GM10248 (cell line): ENCODE data around the gene PRKAR1B.

Experiments
- CTCF ChIA-PET: fragments of 300-600 bp; sonication (Branson Sonifier 250); formaldehyde crosslinking; extraction: SDS; loops from one replicate; lab custom pipeline; 2021; ENCODE audit warnings: antibody characterized with exemption; lab: Yijun Ruan, JAX
- POLR2A ChIA-PET: fragments of 350-650 bp; sonication (Branson Sonifier 250); formaldehyde crosslinking; extraction: SDS; loops from one replicate; lab custom pipeline; 2020; ENCODE audit warnings: antibody characterized with exemption; lab: Yijun Ruan, JAX
- DNase-seq: peaks from one replicate; pipeline ENCODE4 v3.0.0; 2012; ENCODE audit errors: extremely low spot score
- CTCF ChIP-seq: IDR thresholded peaks from 2 replicates; pipeline ENCODE4 v1.5.1; 2012; ENCODE audit warnings: mild to moderate bottlenecking, low read depth; ENCODE audit errors: extremely low read depth, missing control alignments, control extremely low read depth

Gene PRKAR1B

DNA sequence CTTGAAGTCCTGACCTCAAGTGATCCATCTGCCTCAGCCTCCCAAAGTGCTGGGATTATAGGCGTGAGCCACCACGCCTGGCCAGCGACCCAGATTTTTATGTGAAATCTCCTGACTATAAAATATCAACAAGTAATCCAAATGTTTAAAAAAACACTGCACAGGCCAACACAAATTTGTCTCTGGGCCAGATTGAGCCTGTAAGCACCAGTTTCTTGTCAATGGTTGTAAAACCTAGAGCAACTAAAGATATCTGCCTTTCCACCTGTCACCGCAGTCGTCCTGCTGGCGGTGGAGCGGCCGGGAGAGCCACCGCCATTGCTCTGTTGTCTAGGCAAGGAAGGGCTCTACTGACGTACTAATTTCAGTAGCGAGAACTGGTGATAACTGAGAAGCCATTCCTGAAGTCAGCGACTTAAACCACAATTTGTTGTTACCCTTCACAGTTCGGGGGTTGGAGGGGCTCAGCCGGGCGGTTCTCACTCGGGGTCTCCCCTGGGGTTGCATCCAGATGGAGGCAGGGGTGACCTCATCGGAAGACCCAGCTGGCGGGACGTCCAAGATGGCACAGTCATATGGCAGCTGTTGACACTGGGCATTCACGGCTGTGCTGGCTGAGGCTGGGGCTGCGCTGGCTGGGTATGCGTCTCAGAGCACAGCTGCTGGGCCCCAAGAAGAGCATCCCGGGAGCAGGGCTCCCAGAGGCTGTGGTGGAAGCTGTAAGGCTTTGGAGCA is 152.3 kb downstream of the PRKAR1B start:
- ChIA-PET POLR2A (no interaction called here), CTCF (no interaction called here)
- no peak for TF ChIP-seq CTCF

GRCh38 chr7:573933-574381 is 153.1 kb downstream of the PRKAR1B start:
- POLR2A ChIA-PET = no interaction called here
- CTCF ChIA-PET = no interaction called here
- no peak for DNase-seq
- no peak for TF ChIP-seq CTCF

More for the DNA sequence above, 152.3 kb downstream of the PRKAR1B start:
- DNase-seq = no peak

DNA sequence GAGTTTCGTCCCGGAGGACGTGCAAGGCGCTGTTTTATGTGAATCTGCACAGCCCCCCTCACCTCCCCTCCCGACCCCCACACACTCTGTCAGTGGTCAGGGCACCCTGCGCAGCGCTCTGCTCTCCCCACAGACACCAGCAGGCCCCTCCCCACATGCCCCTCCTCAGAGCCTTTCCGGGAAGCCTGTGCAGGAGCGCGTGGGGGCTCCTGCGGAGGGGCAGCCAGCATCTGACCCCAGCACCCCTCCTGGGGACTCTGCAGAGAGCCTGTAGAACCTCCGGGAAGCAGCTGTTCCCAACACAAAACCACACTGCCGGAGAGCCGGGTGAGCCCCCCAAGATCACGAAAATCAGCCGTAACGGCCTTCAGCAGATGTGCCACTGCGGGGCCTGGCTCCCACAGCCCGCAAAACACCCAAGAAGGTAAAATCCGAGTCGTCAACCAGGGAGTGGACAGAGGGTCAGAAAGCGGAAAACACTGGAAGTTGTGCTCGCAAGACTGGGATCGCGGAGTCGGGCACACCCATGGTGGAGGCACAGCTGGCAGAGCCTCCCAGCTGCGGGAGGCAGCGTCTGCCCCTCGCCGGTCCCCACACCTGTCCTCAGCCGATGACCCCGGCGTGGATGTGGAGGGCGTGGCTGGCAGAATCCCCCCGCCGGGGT is 153.7 kb downstream of the PRKAR1B start:
- POLR2A ChIA-PET = no interaction called here
- CTCF ChIA-PET = no interaction called here
- no peak for TF ChIP-seq CTCF
- no peak for DNase-seq

- POLR2A ChIA-PET = no interaction called here
- CTCF ChIA-PET = no interaction called here
- DNase-seq = no peak
These were observed 154.4 kb downstream of the PRKAR1B start for GRCh38 chr7:572416-573268.

DNA sequence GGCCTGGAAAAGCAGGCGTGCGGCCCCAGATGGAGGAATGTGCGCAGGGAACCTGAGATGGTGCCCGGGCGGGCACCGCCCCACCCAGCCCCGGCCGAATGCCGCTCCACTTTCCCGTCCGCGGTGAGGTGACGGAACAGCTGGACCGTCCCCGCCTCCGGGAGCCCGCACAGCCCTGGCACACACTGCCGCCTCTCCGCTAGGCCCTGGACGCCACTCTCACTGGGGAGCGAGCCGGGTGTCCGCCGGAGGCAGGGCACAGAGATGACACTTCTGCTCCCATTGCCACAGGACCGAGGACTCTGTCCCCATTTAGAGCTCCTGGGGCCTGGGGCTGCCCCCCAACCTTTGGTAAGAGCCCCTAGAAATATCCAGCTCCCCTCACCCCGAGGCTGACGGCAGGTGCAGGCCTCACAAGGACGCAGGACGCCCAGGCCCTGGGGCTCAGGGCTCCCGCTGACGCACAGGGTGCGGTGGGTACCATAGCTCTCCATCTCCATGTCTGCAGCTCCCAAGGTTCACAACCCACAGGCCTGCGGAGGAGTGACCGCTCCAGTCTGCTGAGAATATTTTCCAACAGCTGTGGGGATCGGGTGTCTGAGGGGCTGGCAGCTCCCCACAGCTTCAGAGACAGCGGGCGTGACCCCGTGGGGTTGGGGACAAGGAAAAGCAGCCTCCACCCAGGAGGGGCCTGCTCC is 155.2 kb downstream of the PRKAR1B start:
- POLR2A ChIA-PET = no interaction called here
- DNase-seq = no peak
- no peak for TF ChIP-seq CTCF
- CTCF ChIA-PET = no interaction called here

More at GRCh38 chr7:572416-573268, 154.4 kb downstream of the PRKAR1B start:
- TF ChIP-seq CTCF = no peak
